Skeletal muscle tissue (tissue), 4 donors: ENCODE results near the gene OR51L1. TPM values are rescaled to one million over a fixed set of nuclear protein-coding genes. Genes with fewer than 3 reads are reported as not detected.

Source experiments
- H3K27ac ChIP-seq: one replicate; pipeline ENCODE4 v1.7.0; 2013; ENCODE audit warnings: mild to moderate bottlenecking, low read depth, low read length, inconsistent platforms
- H3K27me3 ChIP-seq, 3 donors: one replicate each; pipeline ENCODE4 v1.7.0; 2013; ENCODE audit warnings: low read length in 3 of 3; ENCODE audit not compliant: control insufficient read depth in 3 of 3, insufficient read depth in 3 of 3
- H3K36me3 ChIP-seq, 3 donors: one replicate each; pipeline ENCODE4 v1.7.0; 2013; ENCODE audit warnings: low read length in 3 of 3; ENCODE audit not compliant: control insufficient read depth in 3 of 3, insufficient read depth in 3 of 3
- H3K4me1 ChIP-seq, 3 donors: one replicate each; pipeline ENCODE4 v1.7.0; 2013; ENCODE audit warnings: low read length in 3 of 3, mild to moderate bottlenecking in 3 of 3; ENCODE audit not compliant: control insufficient read depth in 3 of 3, insufficient read depth in 3 of 3
- H3K4me3 ChIP-seq, 3 donors: one replicate each; pipeline ENCODE4 v1.7.0; 2013; ENCODE audit warnings: low read length in 3 of 3
- H3K9ac ChIP-seq, 3 donors: one replicate each; pipeline ENCODE4 v1.7.0; 2013; ENCODE audit warnings: low read length in 3 of 3, mild to moderate bottlenecking in 3 of 3, moderate library complexity in 2 of 3, low read depth in 1 of 3
- H3K9me3 ChIP-seq, 3 donors: one replicate each; pipeline ENCODE4 v1.7.0; 2013; ENCODE audit warnings: low read length in 3 of 3; ENCODE audit not compliant: control insufficient read depth in 3 of 3
- total RNA-seq: library from RNA; depleted of rRNA; stranded (reverse); fragments of >200 nt; gene quantifications from one replicate; pipeline ENCODE4 v1.2.3, GENCODE V29; 2014
- donor health status: Osteomylitis.

OR51L1 gene
- total RNA-seq, 1 donor from 2014 or later: not detected

- Histone ChIP-seq H3K4me3 (no peak overlapping the region), H3K9me3 (no peaks in the 10 kb centered on the region), H3K9ac (no peak overlapping the region), H3K27ac (no peak overlapping the region), H3K27me3 (no peaks in the 10 kb centered on the region), H3K4me1 (no peaks in the 10 kb centered on the region), H3K36me3 (no peaks in the 10 kb centered on the region)
These were observed 3.6 kb upstream of the OR51L1 start for GRCh38 chr11:4991060-4991459.

GRCh38 chr11:5004424-5005274, 10.0 kb downstream of the OR51L1 start:
- Histone ChIP-seq H3K9ac (no peak overlapping the region), H3K4me1 (no peaks in the 10 kb centered on the region), H3K4me3 (no peak overlapping the region), H3K9me3 (no peaks in the 10 kb centered on the region), H3K27me3 (peaks cover 0 to 3% (median 0%) of the 10 kb centered on the region in 3 donors), H3K36me3 (no peaks in the 10 kb centered on the region), H3K27ac (no peak overlapping the region)

GRCh38 chr11:5007561-5007960, 12.9 kb downstream of the OR51L1 start:
- H3K9me3 ChIP-seq: no peaks in the 10 kb centered on the region
- no peaks in the 10 kb centered on the region for H3K36me3 ChIP-seq
- no peak overlapping the region for H3K9ac ChIP-seq
- no peaks in the 10 kb centered on the region for H3K4me1 ChIP-seq
- H3K4me3 ChIP-seq: no peak overlapping the region
- peaks cover 0 to 3% (median 0%) of the 10 kb centered on the region in 3 donors for H3K27me3 ChIP-seq
- no peak overlapping the region for H3K27ac ChIP-seq

GRCh38 chr11:5011254-5011653, 16.6 kb downstream of the OR51L1 start:
- no peak overlapping the region for H3K9ac ChIP-seq
- H3K27ac ChIP-seq: no peak overlapping the region
- H3K4me1 ChIP-seq: no peaks in the 10 kb centered on the region
- no peaks in the 10 kb centered on the region for H3K36me3 ChIP-seq
- H3K4me3 ChIP-seq: no peak overlapping the region
- H3K9me3 ChIP-seq: no peaks in the 10 kb centered on the region
- no peaks in the 10 kb centered on the region for H3K27me3 ChIP-seq

GRCh38 chr11:5013012-5013411, 18.4 kb downstream of the OR51L1 start:
- Histone ChIP-seq H3K9me3 (no peaks in the 10 kb centered on the region), H3K9ac (no peak overlapping the region), H3K27ac (no peak overlapping the region), H3K27me3 (no peaks in the 10 kb centered on the region), H3K4me3 (no peak overlapping the region), H3K4me1 (no peaks in the 10 kb centered on the region), H3K36me3 (no peaks in the 10 kb centered on the region)

- Histone ChIP-seq H3K27me3 (no peaks in the 10 kb centered on the region), H3K4me1 (no peaks in the 10 kb centered on the region), H3K9me3 (peaks cover 2 to 7% (median 6%) of the 10 kb centered on the region in 3 donors), H3K36me3 (no peaks in the 10 kb centered on the region), H3K9ac (no peak overlapping the region), H3K4me3 (no peak overlapping the region), H3K27ac (no peak overlapping the region)
These were observed 27.3 kb downstream of the OR51L1 start for GRCh38 chr11:5021996-5022395.

- no peaks in the 10 kb centered on the region for H3K9me3 ChIP-seq
- no peaks in the 10 kb centered on the region for H3K36me3 ChIP-seq
- H3K4me1 ChIP-seq: no peaks in the 10 kb centered on the region
- no peaks in the 10 kb centered on the region for H3K27me3 ChIP-seq
- no peak overlapping the region for H3K9ac ChIP-seq
- no peak overlapping the region for H3K4me3 ChIP-seq
- no peak overlapping the region for H3K27ac ChIP-seq
These were observed 42.0 kb downstream of the OR51L1 start for GRCh38 chr11:5036669-5037068.

GRCh38 chr11:5037926-5038325, 43.3 kb downstream of the OR51L1 start:
- H3K9me3 ChIP-seq: no peaks in the 10 kb centered on the region
- no peaks in the 10 kb centered on the region for H3K36me3 ChIP-seq
- no peak overlapping the region for H3K27ac ChIP-seq
- H3K4me3 ChIP-seq: no peak overlapping the region
- H3K9ac ChIP-seq: no peak overlapping the region
- H3K27me3 ChIP-seq: no peaks in the 10 kb centered on the region
- H3K4me1 ChIP-seq: no peaks in the 10 kb centered on the region

GRCh38 chr11:5038341-5038740, 43.7 kb downstream of the OR51L1 start:
- no peaks in the 10 kb centered on the region for H3K4me1 ChIP-seq
- H3K9ac ChIP-seq: no peak overlapping the region
- no peak overlapping the region for H3K4me3 ChIP-seq
- no peaks in the 10 kb centered on the region for H3K9me3 ChIP-seq
- H3K27me3 ChIP-seq: no peaks in the 10 kb centered on the region
- H3K36me3 ChIP-seq: no peaks in the 10 kb centered on the region
- H3K27ac ChIP-seq: no peak overlapping the region

- Histone ChIP-seq H3K4me3 (no peak overlapping the region), H3K27me3 (no peaks in the 10 kb centered on the region), H3K9me3 (no peaks in the 10 kb centered on the region), H3K4me1 (no peaks in the 10 kb centered on the region), H3K36me3 (no peaks in the 10 kb centered on the region), H3K9ac (no peak overlapping the region), H3K27ac (no peak overlapping the region)
These were observed 46.2 kb downstream of the OR51L1 start for GRCh38 chr11:5040876-5041275.
